ENCODE results near the gene GSX2.

DNA sequence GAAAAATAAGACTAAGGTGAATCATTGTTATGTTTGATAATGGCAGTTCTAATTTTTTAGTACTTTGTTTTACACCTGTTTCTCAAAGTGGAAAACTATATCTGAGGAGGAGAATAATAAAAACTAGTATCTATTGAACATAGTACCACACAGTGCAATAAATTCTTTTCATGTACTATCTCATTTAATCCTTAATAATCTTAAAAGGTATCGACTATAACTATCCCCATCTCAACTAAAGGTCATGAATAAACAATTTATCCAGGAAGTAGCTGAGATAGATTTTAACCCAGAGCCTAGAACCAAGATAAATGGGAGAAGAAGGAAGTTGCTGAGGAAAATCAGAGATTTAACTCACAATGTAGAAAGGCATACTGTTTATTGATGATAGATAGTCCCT, 38.1 kb upstream of the GSX2 start:
- TF ChIP-seq, protein P1, sequence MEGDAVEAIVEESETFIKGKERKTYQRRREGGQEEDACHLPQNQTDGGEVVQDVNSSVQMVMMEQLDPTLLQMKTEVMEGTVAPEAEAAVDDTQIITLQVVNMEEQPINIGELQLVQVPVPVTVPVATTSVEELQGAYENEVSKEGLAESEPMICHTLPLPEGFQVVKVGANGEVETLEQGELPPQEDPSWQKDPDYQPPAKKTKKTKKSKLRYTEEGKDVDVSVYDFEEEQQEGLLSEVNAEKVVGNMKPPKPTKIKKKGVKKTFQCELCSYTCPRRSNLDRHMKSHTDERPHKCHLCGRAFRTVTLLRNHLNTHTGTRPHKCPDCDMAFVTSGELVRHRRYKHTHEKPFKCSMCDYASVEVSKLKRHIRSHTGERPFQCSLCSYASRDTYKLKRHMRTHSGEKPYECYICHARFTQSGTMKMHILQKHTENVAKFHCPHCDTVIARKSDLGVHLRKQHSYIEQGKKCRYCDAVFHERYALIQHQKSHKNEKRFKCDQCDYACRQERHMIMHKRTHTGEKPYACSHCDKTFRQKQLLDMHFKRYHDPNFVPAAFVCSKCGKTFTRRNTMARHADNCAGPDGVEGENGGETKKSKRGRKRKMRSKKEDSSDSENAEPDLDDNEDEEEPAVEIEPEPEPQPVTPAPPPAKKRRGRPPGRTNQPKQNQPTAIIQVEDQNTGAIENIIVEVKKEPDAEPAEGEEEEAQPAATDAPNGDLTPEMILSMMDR (IDR thresholded peaks at IDR 0.05) = no peak
- TF ChIP-seq POLR2A (IDR thresholded peaks at IDR 0.05) = no peak
